GM12872 (cell line): ENCODE measurements around the gene ADGRG1.

Source experiments
- TF ChIP-seq, protein P1 (sequence below): IDR thresholded peaks from 3 replicates; pipeline ENCODE4 v1.5.1; 2011; ENCODE audit warnings: low read depth, mild to moderate bottlenecking, low read length, moderate library complexity; ENCODE audit not compliant: insufficient read depth

The ADGRG1 gene

DNA sequence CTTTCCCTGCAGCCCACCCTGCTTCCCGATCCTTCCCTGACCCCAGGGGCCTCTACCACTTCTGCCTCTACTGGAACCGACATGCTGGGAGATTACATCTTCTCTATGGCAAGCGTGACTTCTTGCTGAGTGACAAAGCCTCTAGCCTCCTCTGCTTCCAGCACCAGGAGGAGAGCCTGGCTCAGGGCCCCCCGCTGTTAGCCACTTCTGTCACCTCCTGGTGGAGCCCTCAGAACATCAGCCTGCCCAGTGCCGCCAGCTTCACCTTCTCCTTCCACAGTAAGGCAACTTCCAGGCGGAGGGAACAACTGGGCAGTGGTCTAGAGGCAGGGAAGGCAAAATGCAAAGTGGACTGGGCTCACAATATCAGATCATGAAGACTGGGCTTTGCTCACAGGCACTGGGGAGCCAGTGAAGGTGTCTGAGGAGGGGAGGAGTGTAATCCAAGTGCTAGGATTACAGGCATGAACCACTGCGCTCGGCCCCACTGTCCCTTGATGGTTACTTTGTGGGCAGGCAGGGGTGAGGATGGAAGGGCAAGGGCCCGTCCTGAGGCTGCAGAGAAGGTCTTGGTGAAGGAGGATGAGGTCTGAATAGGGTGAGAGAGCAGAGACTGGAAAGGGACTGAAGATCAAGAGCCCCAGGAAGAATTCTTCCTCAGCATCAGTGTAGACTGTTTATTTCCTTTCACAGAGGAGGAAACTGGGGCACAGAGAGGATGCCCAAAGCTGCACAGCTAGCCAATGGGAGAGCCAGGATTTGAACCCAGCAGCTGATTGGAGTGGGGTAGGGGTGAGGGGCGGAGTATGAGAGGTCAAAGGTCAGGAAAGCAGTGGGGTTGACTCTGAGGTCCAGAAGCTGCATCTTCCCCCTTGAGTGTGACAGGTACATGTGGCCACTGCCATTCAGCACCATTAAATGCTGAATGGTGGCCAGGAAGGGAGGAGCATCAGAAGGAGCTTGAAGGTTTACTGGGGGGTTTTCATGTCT lies 23.2 kb downstream of the ADGRG1 start:
- TF ChIP-seq, protein P1, sequence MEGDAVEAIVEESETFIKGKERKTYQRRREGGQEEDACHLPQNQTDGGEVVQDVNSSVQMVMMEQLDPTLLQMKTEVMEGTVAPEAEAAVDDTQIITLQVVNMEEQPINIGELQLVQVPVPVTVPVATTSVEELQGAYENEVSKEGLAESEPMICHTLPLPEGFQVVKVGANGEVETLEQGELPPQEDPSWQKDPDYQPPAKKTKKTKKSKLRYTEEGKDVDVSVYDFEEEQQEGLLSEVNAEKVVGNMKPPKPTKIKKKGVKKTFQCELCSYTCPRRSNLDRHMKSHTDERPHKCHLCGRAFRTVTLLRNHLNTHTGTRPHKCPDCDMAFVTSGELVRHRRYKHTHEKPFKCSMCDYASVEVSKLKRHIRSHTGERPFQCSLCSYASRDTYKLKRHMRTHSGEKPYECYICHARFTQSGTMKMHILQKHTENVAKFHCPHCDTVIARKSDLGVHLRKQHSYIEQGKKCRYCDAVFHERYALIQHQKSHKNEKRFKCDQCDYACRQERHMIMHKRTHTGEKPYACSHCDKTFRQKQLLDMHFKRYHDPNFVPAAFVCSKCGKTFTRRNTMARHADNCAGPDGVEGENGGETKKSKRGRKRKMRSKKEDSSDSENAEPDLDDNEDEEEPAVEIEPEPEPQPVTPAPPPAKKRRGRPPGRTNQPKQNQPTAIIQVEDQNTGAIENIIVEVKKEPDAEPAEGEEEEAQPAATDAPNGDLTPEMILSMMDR = no peak

DNA sequence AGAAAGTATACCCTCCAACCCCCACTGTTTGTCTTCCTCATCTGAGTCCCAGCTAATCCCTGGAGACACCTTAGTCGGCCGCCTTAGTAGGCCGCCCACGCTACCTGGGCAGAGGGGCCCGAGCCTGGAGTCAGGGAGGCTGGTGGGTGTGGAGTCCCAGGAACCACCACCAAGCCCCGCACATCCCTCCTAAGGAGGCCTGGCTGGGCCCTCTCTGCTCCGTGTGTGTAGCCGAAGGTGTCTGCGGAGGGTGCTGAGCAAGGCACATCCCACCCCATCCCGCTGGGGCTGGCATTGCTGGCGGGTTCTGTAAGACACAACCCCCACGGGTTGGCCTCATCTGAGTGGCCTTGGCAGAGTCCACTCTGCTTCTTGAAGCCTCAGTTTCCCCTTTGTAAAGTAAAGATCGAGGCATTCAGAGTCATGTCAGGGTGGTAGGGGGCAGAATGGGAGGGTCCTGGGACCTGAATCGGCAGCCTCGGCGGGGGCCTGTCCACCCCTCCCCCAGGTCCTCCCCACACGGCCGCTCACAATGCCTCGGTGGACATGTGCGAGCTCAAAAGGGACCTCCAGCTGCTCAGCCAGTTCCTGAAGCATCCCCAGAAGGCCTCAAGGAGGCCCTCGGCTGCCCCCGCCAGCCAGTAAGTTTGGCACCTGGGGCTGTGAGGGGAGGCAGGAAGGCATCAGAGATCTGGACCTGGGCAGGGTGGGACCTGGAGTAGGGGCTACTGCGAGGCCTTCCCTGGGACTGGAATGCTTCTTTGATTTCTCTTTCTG lies 24.5 kb downstream of the ADGRG1 start:
- TF ChIP-seq, protein P1 = no peak

DNA sequence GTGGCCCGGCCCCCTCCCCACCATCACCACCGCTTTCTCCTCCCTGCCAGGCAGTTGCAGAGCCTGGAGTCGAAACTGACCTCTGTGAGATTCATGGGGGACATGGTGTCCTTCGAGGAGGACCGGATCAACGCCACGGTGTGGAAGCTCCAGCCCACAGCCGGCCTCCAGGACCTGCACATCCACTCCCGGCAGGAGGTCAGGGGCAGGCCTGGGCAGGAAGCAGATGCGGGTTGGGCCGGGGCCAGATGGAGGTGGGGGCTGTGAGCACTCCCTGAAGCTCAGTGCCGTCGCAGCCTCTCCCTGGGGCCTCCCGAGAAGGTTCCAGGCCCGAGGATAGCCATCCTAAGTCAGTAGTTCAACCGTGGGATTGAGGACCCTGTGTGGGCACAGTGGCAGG lies 25.5 kb downstream of the ADGRG1 start:
- TF ChIP-seq, protein P1 = no peak

DNA sequence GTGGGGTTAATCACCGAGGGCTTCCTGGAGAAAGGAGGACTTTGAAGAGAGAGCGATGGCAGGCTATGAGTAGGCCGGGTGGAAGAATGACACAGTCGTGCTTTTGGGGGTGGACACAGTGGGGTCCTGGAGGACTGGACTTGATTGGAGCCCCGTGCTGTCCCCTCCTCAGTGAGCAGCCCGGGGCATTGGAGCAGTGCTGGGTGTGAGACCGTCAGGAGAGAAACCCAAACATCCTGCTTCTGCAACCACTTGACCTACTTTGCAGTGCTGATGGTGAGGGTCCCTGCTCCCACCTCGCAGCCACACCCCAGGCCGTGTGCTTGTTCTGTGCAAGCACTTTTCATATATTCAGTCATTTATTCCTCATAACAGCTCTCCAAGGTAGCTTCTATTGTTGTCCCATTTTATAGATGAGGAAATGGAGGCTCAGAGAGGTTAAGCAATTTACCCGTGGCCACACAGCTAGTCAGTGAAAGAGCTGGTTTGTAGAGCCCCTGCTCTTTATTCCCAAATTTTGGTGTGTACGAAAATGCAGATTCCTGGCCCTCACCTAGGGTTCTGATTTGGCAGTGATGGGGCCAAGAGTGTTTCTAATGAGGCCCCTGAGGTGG lies 28.0 kb downstream of the ADGRG1 start:
- TF ChIP-seq, protein P1 = no peak

DNA sequence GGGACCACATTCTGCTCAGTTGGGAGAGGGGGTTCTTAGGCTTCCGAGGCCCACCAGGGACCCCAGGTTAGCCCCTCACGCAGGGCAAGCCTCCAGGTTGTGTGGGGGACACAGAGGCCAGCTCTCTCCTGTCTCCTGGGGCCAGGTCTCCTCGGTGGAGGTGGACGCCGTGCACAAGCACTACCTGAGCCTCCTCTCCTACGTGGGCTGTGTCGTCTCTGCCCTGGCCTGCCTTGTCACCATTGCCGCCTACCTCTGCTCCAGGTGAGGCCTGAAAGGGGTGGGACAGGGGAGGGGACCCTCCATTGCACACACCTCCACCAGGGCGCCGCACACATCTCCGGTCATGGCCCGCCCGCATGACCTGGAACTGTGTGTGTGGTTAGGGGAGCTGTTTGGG lies 28.8 kb downstream of the ADGRG1 start:
- TF ChIP-seq, protein P1 = no peak

DNA sequence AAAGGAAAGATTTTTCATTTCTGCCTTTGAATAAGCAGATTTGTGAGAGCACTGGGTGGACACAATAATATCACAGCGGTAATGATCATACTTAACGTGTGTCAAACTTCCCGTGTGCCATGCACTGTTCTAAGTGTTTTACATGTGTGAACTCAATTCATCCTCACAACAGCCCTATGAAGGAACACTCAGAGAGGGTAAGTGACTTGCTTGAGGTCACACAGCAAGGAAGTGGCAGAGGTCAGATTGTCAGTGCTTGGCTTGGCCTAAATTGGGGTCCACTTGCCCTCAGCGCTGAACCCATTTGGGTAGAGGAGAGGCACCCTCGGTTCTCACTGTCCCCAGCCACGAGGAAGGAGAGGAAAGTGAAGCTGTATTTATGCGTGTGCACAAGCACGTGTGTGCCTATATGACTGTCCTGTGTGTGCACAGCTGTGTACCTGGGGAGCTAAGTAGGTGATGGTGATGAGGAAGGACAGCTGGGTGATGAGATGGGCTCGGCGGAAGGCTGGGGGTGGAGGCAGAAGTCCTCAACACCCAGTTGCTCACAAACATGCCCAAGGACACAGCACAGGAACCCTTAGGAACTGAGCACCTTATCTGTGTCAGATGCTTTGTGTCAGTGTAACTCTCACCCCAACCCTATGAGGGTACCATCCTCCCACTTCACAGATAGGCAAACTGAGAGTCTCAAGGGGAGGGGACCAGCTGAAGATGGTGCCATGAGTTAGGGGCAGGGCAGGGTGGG lies 29.9 kb downstream of the ADGRG1 start:
- TF ChIP-seq, protein P1 = no peak
